DND-41 (cell line): Measurements from ENCODE around the gene SCGB1D2.

Source experiments
- ATAC-seq: fragments of 200-7000 bp; cut with Tn5 transposase; 3 replicates; pipeline ENCODE4 v1.9.1; 2021; ENCODE audit warnings: low read depth; ENCODE audit not compliant: insufficient read depth
- DNase-seq: peaks from one replicate; pipeline ENCODE4 v3.0.0-alpha.2; 2020
- H2AFZ ChIP-seq: 2 replicates; pipeline ENCODE4 v1.6.0; 2012; ENCODE audit warnings: low read depth, low read length
- H3K27ac ChIP-seq: 2 replicates; pipeline ENCODE4 v1.5.1; 2012; ENCODE audit warnings: low read length, inconsistent platforms
- H3K27me3 ChIP-seq: fragments of 200-600 bp; sonication (generic); 2 replicates; pipeline ENCODE4 v1.6.0; 2012; ENCODE audit warnings: low read length, mild to moderate bottlenecking, inconsistent platforms; ENCODE audit not compliant: insufficient read depth, poor library complexity
- H3K36me3 ChIP-seq: 2 replicates; pipeline ENCODE4 v1.5.1; 2012; ENCODE audit warnings: low read length, inconsistent platforms; ENCODE audit not compliant: insufficient read depth
- H3K4me1 ChIP-seq: 2 replicates; pipeline ENCODE4 v1.5.1; 2012; ENCODE audit warnings: mild to moderate bottlenecking, low read length; ENCODE audit not compliant: insufficient read depth
- H3K4me2 ChIP-seq: 2 replicates; pipeline ENCODE4 v1.6.0; 2012; ENCODE audit warnings: mild to moderate bottlenecking, moderate library complexity, low read length, inconsistent platforms; ENCODE audit not compliant: insufficient read depth
- H3K4me3 ChIP-seq, 2 experiments: fragments of 200-600 bp in 1 of 2; shearing (Covaris generic) in 1 of 2; 2 replicates each; pipeline ENCODE4 v1.5.1; 2012 to 2016; ENCODE audit warnings: inconsistent platforms in 2 of 2, low read length in 2 of 2, mild to moderate bottlenecking in 2 of 2, low read depth in 1 of 2, moderate library complexity in 1 of 2
- H3K79me2 ChIP-seq: 2 replicates; pipeline ENCODE4 v1.6.0; 2012; ENCODE audit warnings: low read length, inconsistent platforms; ENCODE audit not compliant: insufficient read depth
- H3K9ac ChIP-seq: 2 replicates; pipeline ENCODE4 v1.6.0; 2012; ENCODE audit warnings: low read depth, mild to moderate bottlenecking, inconsistent platforms, low read length, moderate library complexity
- H3K9me3 ChIP-seq: 2 replicates; pipeline ENCODE4 v1.5.1; 2012; ENCODE audit warnings: low read length, moderate library complexity, mild to moderate bottlenecking, inconsistent platforms; ENCODE audit not compliant: insufficient read depth, severe bottlenecking
- H4K20me1 ChIP-seq: 2 replicates; pipeline ENCODE4 v1.6.0; 2012; ENCODE audit warnings: low read length; ENCODE audit not compliant: insufficient read depth
- CTCF ChIP-seq: IDR thresholded peaks from 2 replicates; pipeline ENCODE4 v1.5.1; 2012; ENCODE audit warnings: borderline replicate concordance, low read length, moderate library complexity, mild to moderate bottlenecking; ENCODE audit not compliant: poor library complexity, severe bottlenecking; ENCODE audit errors: extremely low read depth
- EZH2 ChIP-seq: IDR thresholded peaks from 3 replicates; pipeline ENCODE4 v1.6.1; 2012; ENCODE audit warnings: borderline replicate concordance, low read depth, mild to moderate bottlenecking, moderate library complexity, low read length, inconsistent platforms; ENCODE audit not compliant: severe bottlenecking

Gene SCGB1D2

GRCh38 chr11:62273284-62273683 is 31.2 kb downstream of the SCGB1D2 start:
- ATAC-seq (no peak), DNase-seq (no peak)
- no peaks in the 10 kb centered on the region for H4K20me1 ChIP-seq

GRCh38 chr11:62273789-62274275 is 31.8 kb downstream of the SCGB1D2 start:
- ATAC-seq (no peak), DNase-seq (no peak)
- Histone ChIP-seq H2AFZ (no peak overlapping the region), H3K27ac (no peak overlapping the region), H3K9ac (no peak overlapping the region), H3K4me2 (no peak overlapping the region), H3K9me3 (no peaks in the 10 kb centered on the region), H3K4me3 (no peak overlapping the region), H3K36me3 (no peaks in the 10 kb centered on the region), H3K27me3 (peaks cover 2% of the 10 kb centered on the region), H3K4me1 (no peaks in the 10 kb centered on the region), H3K79me2 (no peaks in the 10 kb centered on the region), H4K20me1 (no peaks in the 10 kb centered on the region)
- TF ChIP-seq CTCF: no peak
- TF ChIP-seq EZH2: no peak

More at GRCh38 chr11:62273284-62273683, 31.2 kb downstream of the SCGB1D2 start:
- Histone ChIP-seq H3K27me3 (peaks cover 2% of the 10 kb centered on the region), H2AFZ (no peak overlapping the region), H3K36me3 (no peaks in the 10 kb centered on the region), H3K9me3 (no peaks in the 10 kb centered on the region), H3K9ac (no peak overlapping the region), H3K4me3 (no peak overlapping the region), H3K4me1 (no peaks in the 10 kb centered on the region), H3K79me2 (no peaks in the 10 kb centered on the region), H3K27ac (no peak overlapping the region), H3K4me2 (no peak overlapping the region)
- TF ChIP-seq EZH2 (no peak), CTCF (no peak)

- H3K4me3 ChIP-seq: no peak overlapping the region
- H3K4me1 ChIP-seq: no peaks in the 10 kb centered on the region
- H3K9ac ChIP-seq: no peak overlapping the region
- TF ChIP-seq CTCF: no peak
- no peak for DNase-seq
- H3K27me3 ChIP-seq: no peaks in the 10 kb centered on the region
- H4K20me1 ChIP-seq: no peaks in the 10 kb centered on the region
- no peaks in the 10 kb centered on the region for H3K79me2 ChIP-seq
- no peaks in the 10 kb centered on the region for H3K36me3 ChIP-seq
- H3K4me2 ChIP-seq: no peak overlapping the region
- peaks cover 18% of the 10 kb centered on the region for H3K9me3 ChIP-seq
- ATAC-seq: no peak
- no peak overlapping the region for H3K27ac ChIP-seq
- no peak overlapping the region for H2AFZ ChIP-seq
Observed at GRCh38 chr11:62280452-62280851, 38.4 kb downstream of the SCGB1D2 start.
